OCI-M2 (cell line): ENCODE measurements around the gene ADORA2A.

Experiments used
- DNase-seq: peaks from one replicate; lab custom pipeline; 2025; ENCODE audit not compliant: unreplicated experiment; lab: John Stamatoyannopoulos, UW

Gene ADORA2A

GRCh38 chr22:24417200-24417599 lies 10.2 kb upstream of the ADORA2A start:
- no peak for DNase-seq

GRCh38 chr22:24417901-24418641 lies 9.3 kb upstream of the ADORA2A start:
- DNase-seq, result no peak

- DNase-seq, result no peak
These were observed 8.5 kb upstream of the ADORA2A start for GRCh38 chr22:24418786-24419474.

GRCh38 chr22:24419475-24419850 lies 7.9 kb upstream of the ADORA2A start:
- no peak for DNase-seq

GRCh38 chr22:24420072-24420976 lies 7.1 kb upstream of the ADORA2A start:
- DNase-seq, result no peak

GRCh38 chr22:24420977-24421343 lies 6.4 kb upstream of the ADORA2A start:
- DNase-seq, result no peak

GRCh38 chr22:24421428-24421931 lies 5.9 kb upstream of the ADORA2A start:
- DNase-seq, result no peak

- no peak for DNase-seq
These were observed 5.2 kb upstream of the ADORA2A start for GRCh38 chr22:24422102-24422665.

GRCh38 chr22:24423519-24424000 lies 3.8 kb upstream of the ADORA2A start:
- no peak for DNase-seq

- DNase-seq, result no peak
These were observed 3.1 kb upstream of the ADORA2A start for GRCh38 chr22:24424001-24424900.

- DNase-seq, result no peak
These were observed 2.3 kb upstream of the ADORA2A start for GRCh38 chr22:24424901-24425775.

GRCh38 chr22:24426436-24426835 lies 963 bp upstream of the ADORA2A start:
- no peak for DNase-seq

- no peak for DNase-seq
These were observed 424 bp upstream of the ADORA2A start for GRCh38 chr22:24426851-24427499.

GRCh38 chr22:24428751-24429410 lies 1.5 kb downstream of the ADORA2A start:
- DNase-seq, result no peak

GRCh38 chr22:24429411-24430365 lies 2.3 kb downstream of the ADORA2A start:
- DNase-seq, result no peak

GRCh38 chr22:24430431-24431308 lies 3.3 kb downstream of the ADORA2A start:
- DNase-seq, result no peak
